22Rv1 (cell line): Measurements from ENCODE around the gene TRIM36.

ENCODE experiments used
- CTCF ChIP-seq: fragments of 450-650 bp; IDR thresholded peaks from 2 replicates; pipeline ENCODE4 v1.5.1; 2017; ENCODE audit warnings: mild to moderate bottlenecking
- ZFX ChIP-seq: fragments of 450-650 bp; IDR thresholded peaks from 2 replicates; pipeline ENCODE4 v1.6.1; 2017; ENCODE audit warnings: antibody characterized with exemption, borderline replicate concordance

- TF ChIP-seq CTCF (no peak), ZFX (no peak)
Observed at GRCh38 chr5:115170134-115170928, 623 bp upstream of the TRIM36 start.
